Lower leg skin (tissue), 3 donors: ENCODE measurements around the gene PRDX6.

Experiments used
- CTCF ChIP-seq, 3 donors: fragments of 450-650 bp; IDR thresholded peaks; one replicate each; pipeline ENCODE4 v1.5.1; 2016; ENCODE audit warnings: antibody characterized with exemption in 3 of 3, mild to moderate bottlenecking in 3 of 3, moderate library complexity in 2 of 3
- POLR2A ChIP-seq, 2 donors: fragments of 450-650 bp; IDR thresholded peaks; one replicate each; pipeline ENCODE4 v1.6.1; 2016 to 2017; ENCODE audit warnings: antibody characterized with exemption in 2 of 2, mild to moderate bottlenecking in 1 of 2, moderate library complexity in 1 of 2

GRCh38 chr1:173440430-173440829, 36.7 kb upstream of the PRDX6 start:
- TF ChIP-seq POLR2A (IDR thresholded peaks at IDR 0.05): no peak
- no peak for TF ChIP-seq CTCF (IDR thresholded peaks at IDR 0.05)
